DOHH2 (cell line): ENCODE measurements around the gene CDH4.

Experiments used
- H3F3A ChIP-seq: fragments of 200-600 bp; sonication (generic), shearing (Covaris generic); 2 replicates; pipeline ENCODE4 v1.6.0; 2016; ENCODE audit warnings: antibody characterized with exemption, mild to moderate bottlenecking; ENCODE audit not compliant: control insufficient read depth, insufficient read depth
- H3K27ac ChIP-seq: fragments of 200-600 bp; sonication (generic); 2 replicates; pipeline ENCODE4 v1.5.1; 2014; ENCODE audit warnings: low read depth, mild to moderate bottlenecking, low read length, moderate library complexity
- H3K27me3 ChIP-seq: fragments of 200-600 bp; sonication (generic); 2 replicates; pipeline ENCODE4 v1.6.1; 2014; ENCODE audit warnings: mild to moderate bottlenecking, low read length, mixed read lengths; ENCODE audit not compliant: control insufficient read depth
- H3K36me3 ChIP-seq: fragments of 200-600 bp; sonication (generic); 2 replicates; pipeline ENCODE4 v1.6.1; 2014; ENCODE audit warnings: mild to moderate bottlenecking, low read length, moderate library complexity, mixed read lengths; ENCODE audit not compliant: control insufficient read depth
- H3K4me1 ChIP-seq: fragments of 200-600 bp; sonication (generic); 2 replicates; pipeline ENCODE4 v1.6.1; 2014; ENCODE audit warnings: mild to moderate bottlenecking, low read length, mixed read lengths; ENCODE audit not compliant: control insufficient read depth
- H3K4me2 ChIP-seq: fragments of 200-600 bp; sonication (generic); 2 replicates; pipeline ENCODE4 v1.6.0; 2014; ENCODE audit warnings: mild to moderate bottlenecking, low read length, moderate library complexity
- H3K4me3 ChIP-seq: fragments of 200-600 bp; sonication (generic); 2 replicates; pipeline ENCODE4 v1.5.1; 2014; ENCODE audit warnings: mild to moderate bottlenecking, low read length, mixed read lengths
- H3K79me2 ChIP-seq: fragments of 200-600 bp; sonication (generic); 2 replicates; pipeline ENCODE4 v1.6.1; 2014; ENCODE audit warnings: mild to moderate bottlenecking, low read length, mixed read lengths; ENCODE audit not compliant: control insufficient read depth
- H3K9me2 ChIP-seq: fragments of 200-600 bp; sonication (generic); replicated peaks from 2 replicates; pipeline ENCODE4 v1.6.1; 2014; ENCODE audit warnings: mild to moderate bottlenecking, low read length, mixed read lengths; ENCODE audit not compliant: control insufficient read depth
- H3K9me3 ChIP-seq: fragments of 200-600 bp; sonication (generic); 2 replicates; pipeline ENCODE4 v1.6.1; 2014; ENCODE audit warnings: antibody characterized with exemption, low read length, mixed read lengths; ENCODE audit not compliant: control insufficient read depth, insufficient read depth
- H4K20me1 ChIP-seq: fragments of 200-600 bp; sonication (generic); 2 replicates; pipeline ENCODE4 v1.6.0; 2014; ENCODE audit warnings: low read depth, mild to moderate bottlenecking, antibody characterized with exemption, low read length, moderate library complexity; ENCODE audit not compliant: control insufficient read depth, insufficient read depth
- CTCF ChIP-seq: fragments of 200-600 bp; sonication (generic); IDR thresholded peaks from one replicate; pipeline ENCODE4 v1.5.1; 2014; ENCODE audit warnings: antibody characterized with exemption, mild to moderate bottlenecking, low read depth, low read length; ENCODE audit not compliant: poor library complexity, severe bottlenecking
- EZH2phosphoT487 ChIP-seq: fragments of 200-600 bp; sonication (generic); IDR thresholded peaks from 2 replicates; pipeline ENCODE4 v1.6.1; 2017; ENCODE audit warnings: borderline replicate concordance, mild to moderate bottlenecking, antibody characterized with exemption, low read length, moderate library complexity, mixed read lengths

Gene CDH4

DNA sequence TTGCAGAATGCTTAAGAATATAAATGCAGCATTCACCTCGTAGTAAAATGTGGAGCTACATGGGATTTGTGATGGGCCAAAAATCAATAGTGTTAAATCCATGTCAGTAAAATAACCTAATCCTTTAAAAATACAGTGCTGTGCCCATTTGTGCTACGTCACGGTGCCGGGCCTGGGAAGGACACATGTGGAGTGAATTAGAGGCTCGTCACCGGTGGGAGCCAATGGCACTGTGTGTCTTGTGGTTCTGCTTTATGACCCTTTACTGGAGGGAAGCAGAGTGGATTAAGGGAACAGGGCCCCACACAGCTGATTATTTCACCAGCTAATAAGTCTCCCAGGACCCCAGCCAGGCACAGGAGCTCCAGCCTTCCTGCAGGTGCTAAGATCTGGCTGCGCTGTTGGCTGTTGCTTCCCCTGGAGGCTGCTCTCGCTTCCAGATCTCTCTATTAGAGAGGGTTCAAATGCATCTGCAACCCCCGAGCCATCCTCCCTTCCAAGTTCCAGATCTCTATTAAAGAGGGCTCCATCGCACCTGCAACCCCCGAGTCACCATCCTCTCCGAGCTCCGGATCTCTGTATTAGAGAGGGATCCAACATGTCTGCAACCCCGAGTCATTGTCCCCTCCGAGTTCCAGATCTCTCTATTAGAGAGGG, 405.8 kb downstream of the CDH4 start:
- TF ChIP-seq CTCF (no peak), EZH2phosphoT487 (no peak)

GRCh38 chr20:61658563-61658962, 406.5 kb downstream of the CDH4 start:
- H3K9me2 ChIP-seq: no peaks in the 10 kb centered on the region
- TF ChIP-seq CTCF (no peak), EZH2phosphoT487 (no peak)
- H3K36me3 ChIP-seq: no peaks in the 10 kb centered on the region
- H3K27ac ChIP-seq: no peak overlapping the region
- H3K79me2 ChIP-seq: no peaks in the 10 kb centered on the region
- H3K27me3 ChIP-seq: no peaks in the 10 kb centered on the region
- no peak overlapping the region for H3K4me2 ChIP-seq
- H3K4me3 ChIP-seq: no peak overlapping the region
- H3F3A ChIP-seq: no peaks in the 10 kb centered on the region
- no peaks in the 10 kb centered on the region for H4K20me1 ChIP-seq
- no peaks in the 10 kb centered on the region for H3K4me1 ChIP-seq
- no peaks in the 10 kb centered on the region for H3K9me3 ChIP-seq

More for the DNA sequence above, 405.8 kb downstream of the CDH4 start:
- Histone ChIP-seq H3K27me3 (no peaks in the 10 kb centered on the region), H3K4me1 (no peaks in the 10 kb centered on the region), H3F3A (no peaks in the 10 kb centered on the region), H3K9me3 (no peaks in the 10 kb centered on the region), H3K9me2 (no peaks in the 10 kb centered on the region), H3K79me2 (no peaks in the 10 kb centered on the region), H3K36me3 (no peaks in the 10 kb centered on the region), H4K20me1 (no peaks in the 10 kb centered on the region), H3K4me2 (no peak overlapping the region), H3K4me3 (no peak overlapping the region), H3K27ac (no peak overlapping the region)

- Histone ChIP-seq H4K20me1 (no peaks in the 10 kb centered on the region), H3K27me3 (no peaks in the 10 kb centered on the region), H3K27ac (no peak overlapping the region), H3F3A (no peaks in the 10 kb centered on the region), H3K4me2 (no peak overlapping the region), H3K9me3 (no peaks in the 10 kb centered on the region), H3K36me3 (no peaks in the 10 kb centered on the region), H3K9me2 (no peaks in the 10 kb centered on the region), H3K79me2 (no peaks in the 10 kb centered on the region), H3K4me1 (no peaks in the 10 kb centered on the region), H3K4me3 (no peak overlapping the region)
- TF ChIP-seq EZH2phosphoT487: no peak
- TF ChIP-seq CTCF: no peak
Measured at GRCh38 chr20:61659246-61659993, 407.4 kb downstream of the CDH4 start.
